ENCODE results near the gene FARSA.
"Not testable (repeated sequence)": the region's sequence is repeated elsewhere in the genome, so short reads cannot be mapped to it uniquely, and the experiment has no call there.

The FARSA gene

DNA sequence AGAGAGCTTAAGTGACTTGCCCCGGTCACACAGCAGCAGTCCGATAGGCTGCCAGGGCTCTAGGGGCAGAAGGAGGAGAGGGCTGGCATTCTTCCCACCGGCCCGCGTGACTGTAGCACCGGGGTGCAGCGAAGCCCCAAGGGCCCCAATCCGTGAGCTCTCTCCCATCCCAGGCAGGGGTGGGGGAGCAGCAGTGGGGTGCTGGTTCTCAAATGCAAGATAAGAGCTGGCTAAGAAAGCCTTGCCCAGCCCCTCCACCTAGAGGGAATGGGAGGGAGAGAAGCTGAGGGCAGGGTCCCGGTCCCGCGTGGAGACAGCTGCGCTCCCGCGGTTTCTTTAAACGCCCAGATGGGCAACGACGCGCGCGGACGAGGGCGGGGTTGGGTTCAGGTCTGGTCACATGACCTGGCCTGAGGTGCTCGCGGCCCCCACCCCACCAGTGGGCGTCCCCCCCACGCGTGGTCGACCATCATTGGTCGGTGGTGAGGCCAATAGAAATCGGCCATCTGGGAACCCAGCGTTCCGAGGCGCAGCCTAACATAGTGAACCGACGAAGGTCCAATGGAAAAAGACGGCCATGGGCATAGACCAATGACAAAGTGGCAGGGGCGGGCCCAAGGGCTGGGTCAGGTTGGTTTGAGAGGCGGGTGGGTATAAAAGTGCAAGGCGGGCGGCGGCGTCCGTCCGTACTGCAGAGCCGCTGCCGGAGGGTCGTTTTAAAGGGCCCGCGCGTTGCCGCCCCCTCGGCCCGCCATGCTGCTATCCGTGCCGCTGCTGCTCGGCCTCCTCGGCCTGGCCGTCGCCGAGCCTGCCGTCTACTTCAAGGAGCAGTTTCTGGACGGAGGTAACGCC lies 4.6 kb upstream of the FARSA start, which contains the start of gene CALR:
TSS of gene CALR (plus strand) at position 683 of the 852 bp plus-strand sequence. CDS start at position 754, 71 bp downstream.
- DNase-seq (ENCODE audit: low read depth in 2 of 2) = peak; percentile 98 to 99

- DNase-seq (ENCODE audit: low read depth in 2 of 2) = no peak
Observed at GRCh38 chr19:12937093-12937926, 3.8 kb upstream of the FARSA start.

DNA sequence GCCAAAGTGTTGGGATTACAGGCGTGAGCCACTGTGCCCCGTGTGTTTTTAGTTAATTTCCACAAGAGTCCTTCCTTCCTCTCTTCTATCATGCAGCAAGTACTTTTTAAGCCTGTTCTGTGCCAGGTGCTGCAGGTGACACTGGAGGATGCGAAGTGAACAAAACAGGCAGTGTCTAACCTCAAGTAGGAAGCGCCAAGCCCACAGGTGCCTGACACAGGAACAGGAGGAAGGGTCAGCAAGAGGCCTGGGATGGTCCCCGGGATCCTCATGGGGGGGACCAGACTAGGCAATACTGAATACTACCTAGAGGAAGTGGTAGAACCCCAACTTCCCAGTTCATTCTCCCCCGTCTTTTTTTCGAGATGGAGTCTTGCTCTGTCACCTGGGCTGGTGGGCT lies 3.1 kb upstream of the FARSA start:
- no peak for DNase-seq (ENCODE audit: low read depth in 2 of 2)

DNA sequence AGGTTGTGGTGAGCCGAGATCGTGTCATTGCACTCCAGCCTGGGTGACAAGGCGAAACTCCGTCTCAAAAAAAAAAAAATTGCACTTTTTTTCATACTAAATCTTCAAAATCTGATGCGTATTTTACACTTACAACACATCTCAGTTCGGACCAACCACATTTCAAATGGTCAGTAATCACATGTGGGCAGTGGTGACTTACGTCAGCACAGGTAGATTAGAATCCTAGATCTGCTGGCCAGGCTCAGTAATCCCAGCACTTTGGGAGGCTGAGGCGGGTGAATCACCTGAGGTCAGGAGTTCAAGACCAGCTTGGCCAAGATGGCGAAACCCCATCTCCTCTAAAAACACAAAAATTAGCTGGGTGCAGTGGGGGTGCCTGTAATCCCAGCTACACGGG lies 1.6 kb upstream of the FARSA start:
- no peak for DNase-seq (ENCODE audit: low read depth in 2 of 2)

DNA sequence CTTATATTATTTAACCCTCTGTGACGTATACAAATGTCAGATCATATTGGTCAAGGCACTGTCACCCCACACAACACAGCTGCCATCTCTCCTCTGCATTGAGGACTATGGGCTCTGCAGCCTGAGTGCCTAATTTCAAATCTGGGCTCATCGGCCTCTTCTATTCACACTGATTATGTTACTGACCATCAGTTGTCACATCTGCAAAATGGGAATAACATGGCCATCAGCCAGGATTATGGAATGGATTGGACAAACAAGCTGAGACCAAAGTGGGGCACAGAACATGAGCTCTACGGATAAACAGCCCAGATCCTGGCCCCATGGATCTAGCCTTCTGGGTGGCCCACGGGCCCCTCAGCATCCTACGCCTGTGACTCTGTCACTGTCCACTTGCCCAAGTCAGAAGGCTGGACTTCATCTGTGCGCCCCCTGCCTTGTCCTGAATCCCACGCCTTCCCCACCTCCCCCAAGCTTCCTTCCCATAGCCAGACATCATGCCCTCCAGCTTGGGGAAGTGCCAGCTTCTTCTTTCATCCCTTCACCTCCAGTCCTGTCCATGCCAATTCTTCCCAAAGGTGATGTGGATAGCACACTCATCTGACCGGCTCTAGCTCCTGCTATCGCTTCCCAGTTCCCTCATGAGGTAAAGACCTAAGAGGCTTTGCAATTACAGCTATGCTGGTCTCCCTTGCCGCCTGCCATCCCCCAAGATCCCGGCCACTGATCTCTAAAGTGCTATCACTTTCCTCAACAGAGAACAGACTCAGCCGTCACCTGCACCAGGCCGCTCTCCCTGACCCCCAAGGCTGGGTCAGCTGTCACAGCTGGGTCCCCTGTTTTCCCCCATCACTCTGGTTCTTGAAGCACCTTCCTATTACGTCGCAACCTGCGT lies 872 bp downstream of the FARSA start:
- DNase-seq (ENCODE audit: low read depth in 2 of 2) = no peak

- no peak for DNase-seq (ENCODE audit: low read depth in 2 of 2)
Observed at GRCh38 chr19:12930002-12930645, 3.4 kb downstream of the FARSA start.

DNA sequence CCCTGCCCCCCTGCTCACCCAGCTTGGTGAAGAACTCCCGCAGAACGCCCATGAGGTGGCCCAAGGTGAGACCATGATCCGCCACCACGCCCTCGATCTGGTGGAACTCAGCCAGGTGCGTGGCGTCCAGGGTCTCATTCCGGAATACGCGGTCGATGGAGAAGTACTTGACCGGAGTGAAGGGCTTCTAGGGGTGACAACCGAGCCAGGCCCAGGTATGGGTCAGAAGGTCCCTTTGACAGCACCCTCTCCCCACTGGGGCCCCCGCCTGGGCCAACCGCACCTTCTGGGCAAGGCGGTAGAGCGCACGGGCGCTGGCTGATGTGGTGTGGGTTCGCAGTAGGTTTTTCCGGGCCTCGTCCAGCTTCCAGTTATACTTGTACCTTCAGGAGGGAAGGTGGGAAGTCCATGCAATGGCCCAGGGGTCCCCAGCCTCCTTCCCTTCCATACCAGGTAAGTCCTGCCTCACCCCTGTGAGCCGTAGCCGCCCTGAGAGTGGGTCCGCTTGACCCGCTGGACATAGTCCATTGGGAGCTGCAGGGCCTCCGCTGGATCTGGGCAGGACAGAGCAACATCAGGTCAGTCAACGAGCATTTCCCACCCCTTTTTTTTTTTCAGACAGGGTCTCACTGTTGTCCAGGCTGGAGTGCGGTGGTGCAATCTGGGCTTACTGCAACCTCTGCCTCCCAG lies 8.7 kb downstream of the FARSA start:
- DNase-seq (ENCODE audit: low read depth in 2 of 2) = no peak

- no peak for DNase-seq (ENCODE audit: low read depth in 2 of 2)
Observed at GRCh38 chr19:12922959-12923358, 10.6 kb downstream of the FARSA start.

GRCh38 chr19:12921047-12921446 lies 12.5 kb downstream of the FARSA start:
- no peak for DNase-seq (ENCODE audit: low read depth in 2 of 2)

- DNase-seq (ENCODE audit: low read depth in 2 of 2) = no peak
Observed at GRCh38 chr19:12918253-12918652, 15.3 kb downstream of the FARSA start.

- not testable (repeated sequence) for DNase-seq (ENCODE audit: low read depth in 2 of 2)
Observed at GRCh38 chr19:12915860-12916259, 17.7 kb downstream of the FARSA start.

- DNase-seq (ENCODE audit: low read depth in 2 of 2) = no peak
Observed at GRCh38 chr19:12913851-12914690, 19.4 kb downstream of the FARSA start.

- no peak for DNase-seq (ENCODE audit: low read depth in 2 of 2)
Observed at GRCh38 chr19:12913011-12913561, 20.4 kb downstream of the FARSA start.

GRCh38 chr19:12912571-12912970 lies 20.9 kb downstream of the FARSA start:
- no peak for DNase-seq (ENCODE audit: low read depth in 2 of 2)

DNA sequence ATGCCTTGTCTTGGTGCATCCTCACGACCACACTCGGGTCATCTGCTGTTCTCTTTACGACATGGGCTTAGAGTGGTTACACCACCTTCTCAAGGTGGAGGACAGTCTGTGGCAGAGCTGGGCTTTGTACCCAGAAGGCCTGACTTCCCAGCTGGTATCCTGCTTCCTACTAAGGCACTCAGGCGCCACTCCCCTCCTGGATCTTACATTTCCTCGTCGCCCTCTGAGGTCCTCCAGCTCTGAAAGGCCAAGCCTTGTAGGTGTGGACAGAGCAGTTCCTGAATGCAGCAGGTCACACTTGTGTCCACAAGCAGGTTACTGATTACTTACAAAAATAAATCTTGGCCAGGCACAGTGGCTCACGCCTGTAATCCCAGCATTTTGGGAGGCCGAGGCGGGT lies 26.3 kb downstream of the FARSA start:
- DNase-seq (ENCODE audit: low read depth in 2 of 2) = no peak

DNA sequence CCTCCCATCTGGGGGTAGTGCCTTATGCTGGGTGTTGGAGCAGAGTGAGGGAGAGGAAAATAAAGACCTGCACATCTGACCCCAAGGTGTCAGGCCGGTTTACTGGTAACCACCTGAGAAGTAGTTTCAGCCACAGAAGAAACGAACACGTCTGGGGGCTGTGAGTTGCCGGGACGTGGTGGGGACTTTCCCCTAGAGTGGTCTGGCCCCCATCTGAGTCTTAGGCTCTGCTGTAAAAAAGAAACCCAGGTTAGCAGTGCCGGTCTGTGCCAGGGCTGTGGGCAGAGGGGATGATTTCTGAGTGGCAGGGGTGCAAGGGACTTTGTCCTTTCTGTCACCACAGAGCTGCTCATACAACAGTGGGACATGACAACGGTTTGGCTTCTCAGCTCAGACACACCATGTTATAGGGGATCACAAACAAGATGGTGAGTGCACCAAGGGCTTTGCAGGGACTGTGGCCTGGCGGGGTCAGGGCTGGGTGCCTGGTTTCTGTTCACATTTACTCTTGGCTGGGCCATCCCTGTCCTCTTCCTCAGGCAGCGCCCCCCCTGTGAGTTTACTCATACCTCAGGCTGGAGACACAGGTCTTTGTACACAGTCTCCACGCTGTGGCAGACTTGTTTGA lies 33.5 kb downstream of the FARSA start:
- DNase-seq (ENCODE audit: low read depth in 2 of 2) = no peak

GRCh38 chr19:12896460-12896859 lies 37.1 kb downstream of the FARSA start:
- no peak for DNase-seq (ENCODE audit: low read depth in 2 of 2)

- no peak for DNase-seq (ENCODE audit: low read depth in 2 of 2)
Observed at GRCh38 chr19:12893582-12893981, 39.9 kb downstream of the FARSA start.

DNA sequence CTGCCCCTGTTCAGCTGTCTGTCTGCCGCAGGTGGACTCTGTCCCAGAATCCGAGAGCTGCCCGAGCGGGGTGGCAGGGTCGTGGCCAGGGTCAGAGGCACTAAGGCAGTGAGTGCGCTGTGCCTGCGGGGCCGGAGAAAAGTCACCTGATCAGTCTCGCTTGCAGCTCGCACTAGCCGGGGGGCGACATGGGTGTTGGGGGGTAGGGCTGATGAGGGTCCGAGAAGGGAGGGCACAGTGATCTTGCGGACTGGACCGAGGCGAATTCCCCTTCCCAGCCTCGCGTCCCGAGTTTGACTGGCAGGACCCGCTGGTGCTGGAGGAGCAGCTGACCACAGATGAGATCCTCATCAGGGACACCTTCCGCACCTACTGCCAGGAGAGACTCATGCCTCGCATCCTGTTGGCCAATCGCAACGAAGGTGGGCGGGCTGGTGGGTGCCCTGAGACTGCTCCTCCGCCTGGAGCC lies 41.9 kb downstream of the FARSA start:
- DNase-seq (ENCODE audit: low read depth in 2 of 2) = no peak
